GM23248 (cell line): ENCODE results near the gene C1R. TPM values are rescaled to one million over a fixed set of nuclear protein-coding genes. Genes with fewer than 3 reads are reported as not detected.
A peak's percentile ranks its signal among the peaks of the same experiment; 100 is the strongest.

ENCODE experiments used
- DNase-seq: peaks from one replicate; pipeline ENCODE4 v3.0.0-alpha.2; 2015
- H2AFZ ChIP-seq: fragments of 200-600 bp; sonication (generic); 2 replicates; pipeline ENCODE4 v1.6.1; 2016; ENCODE audit warnings: antibody characterized with exemption
- H3F3A ChIP-seq: fragments of 200-600 bp; sonication (generic); 2 replicates; pipeline ENCODE4 v1.6.1; 2016; ENCODE audit warnings: mild to moderate bottlenecking, antibody characterized with exemption, mixed run types; ENCODE audit not compliant: insufficient read depth
- H3K27ac ChIP-seq: fragments of 200-600 bp; sonication (generic); 2 replicates; pipeline ENCODE4 v1.5.1; 2016; ENCODE audit warnings: mild to moderate bottlenecking
- H3K27me3 ChIP-seq: fragments of 200-600 bp; sonication (generic); replicated peaks from 2 replicates; pipeline ENCODE4 v1.6.1; 2016; ENCODE audit warnings: mild to moderate bottlenecking; ENCODE audit not compliant: insufficient read depth
- H3K36me3 ChIP-seq: fragments of 200-600 bp; sonication (generic); 2 replicates; pipeline ENCODE4 v1.6.1; 2016; ENCODE audit warnings: low read depth, mild to moderate bottlenecking
- H3K4me1 ChIP-seq: fragments of 200-600 bp; sonication (generic); 2 replicates; pipeline ENCODE4 v1.6.1; 2016; ENCODE audit warnings: mild to moderate bottlenecking; ENCODE audit not compliant: insufficient read depth
- H3K4me2 ChIP-seq: fragments of 200-600 bp; sonication (generic); one replicate; pipeline ENCODE4 v1.6.1; 2016; ENCODE audit warnings: mild to moderate bottlenecking; ENCODE audit not compliant: unreplicated experiment
- H3K4me3 ChIP-seq: fragments of 200-600 bp; sonication (generic); 2 replicates; pipeline ENCODE4 v1.5.1; 2016; ENCODE audit warnings: mild to moderate bottlenecking
- H3K79me2 ChIP-seq: fragments of 200-600 bp; sonication (generic); 2 replicates; pipeline ENCODE4 v1.6.1; 2016; ENCODE audit warnings: mild to moderate bottlenecking; ENCODE audit not compliant: insufficient read depth
- H3K9ac ChIP-seq: fragments of 200-600 bp; sonication (generic); 2 replicates; pipeline ENCODE4 v1.6.1; 2016; ENCODE audit warnings: mild to moderate bottlenecking
- H3K9me2 ChIP-seq: fragments of 200-600 bp; sonication (generic); 2 replicates; pipeline ENCODE4 v1.6.1; 2016; ENCODE audit warnings: mixed run types, mild to moderate bottlenecking, moderate library complexity; ENCODE audit not compliant: insufficient read depth
- H3K9me3 ChIP-seq: fragments of 200-600 bp; sonication (generic); one replicate; pipeline ENCODE4 v1.6.1; 2017; ENCODE audit warnings: low read depth
- H4K20me1 ChIP-seq: fragments of 200-600 bp; sonication (generic); 2 replicates; pipeline ENCODE4 v1.6.0; 2016; ENCODE audit not compliant: insufficient read depth
- EZH2 ChIP-seq: fragments of 200-600 bp; sonication (generic); IDR thresholded peaks from 2 replicates; pipeline ENCODE4 v1.6.1; 2018; ENCODE audit warnings: antibody characterized with exemption, mild to moderate bottlenecking; ENCODE audit not compliant: insufficient read depth, poor library complexity, severe bottlenecking
- EZH2phosphoT487 ChIP-seq: fragments of 200-600 bp; sonication (generic); IDR thresholded peaks from 2 replicates; pipeline ENCODE4 v1.6.1; 2018; ENCODE audit warnings: antibody characterized with exemption, moderate library complexity, mild to moderate bottlenecking, low read depth; ENCODE audit not compliant: insufficient read depth
- WGBS, 2 experiments: methylation state at CpG; one replicate each; pipeline ENCODE4 v1.1.6; 2015 to 2017; ENCODE audit warnings: low lambda C conversion rate in 2 of 2, low coverage in 1 of 2; ENCODE audit errors: missing lambda C conversion rate in 2 of 2; 5-methylcytosine and 5-hydroxymethylcytosine counted together
- in situ Hi-C: fragments of 300-500 bp; cut with MboI; formaldehyde crosslinking; loops from 2 replicates; pipeline ENCODE4 v1.15.0; 2020
- polyA plus RNA-seq: library from polyadenylated mRNA; unstranded; fragments of >200 nt; fragmentation: Nextera tagmentation; extraction: Ambion mirVana; gene quantifications from 2 replicates; pipeline ENCODE4 v1.2.1, GENCODE V29; 2016
- total RNA-seq: library from RNA; depleted of rRNA; stranded (reverse); fragments of >200 nt; shearing (Covaris generic); gene quantifications from 2 replicates; pipeline ENCODE4 v1.2.3, GENCODE V29; 2014

The C1R gene
- total and polyA plus RNA-seq, 2 experiments from 2014 or later = 51.1 to 75.0 TPM

GRCh38 chr12:7128681-7129286, 36.5 kb upstream of the C1R start, which contains the start of gene RBP5:
Gene RBP5 (minus strand): TSS chr12:7128889. CDS start chr12:7128775, 114 bp downstream.
- Histone ChIP-seq H3K27me3 (no peaks in the 10 kb centered on the region), H3K9ac (peak within 1 kb of the TSS; percentile 16; the same call in 1 of the 2 replicates), H3F3A (no peaks in the 10 kb centered on the region), H3K4me3 (peak within 1 kb of the TSS; percentile 67), H2AFZ (peak within 1 kb of the TSS; percentile 46), H3K9me3 (no peaks in the 10 kb centered on the region), H3K4me2 (peak within 1 kb of the TSS; percentile 77), H3K36me3 (no peaks in the 10 kb centered on the region), H3K27ac (no peak within 1 kb of the TSS), H3K79me2 (no peaks in the 10 kb centered on the region), H4K20me1 (no peaks in the 10 kb centered on the region), H3K4me1 (peaks cover 11% of the 10 kb centered on the region; the same call in 1 of the 2 replicates), H3K9me2 (no peaks in the 10 kb centered on the region)
- TF ChIP-seq EZH2phosphoT487 = no peak
- TF ChIP-seq EZH2 = no peak
- in situ Hi-C loops = no loop called here
- WGBS, 2 experiments = 70 to 72% methylated on average over 7 of the region's 7 CpGs
- DNase-seq = no peak

DNA sequence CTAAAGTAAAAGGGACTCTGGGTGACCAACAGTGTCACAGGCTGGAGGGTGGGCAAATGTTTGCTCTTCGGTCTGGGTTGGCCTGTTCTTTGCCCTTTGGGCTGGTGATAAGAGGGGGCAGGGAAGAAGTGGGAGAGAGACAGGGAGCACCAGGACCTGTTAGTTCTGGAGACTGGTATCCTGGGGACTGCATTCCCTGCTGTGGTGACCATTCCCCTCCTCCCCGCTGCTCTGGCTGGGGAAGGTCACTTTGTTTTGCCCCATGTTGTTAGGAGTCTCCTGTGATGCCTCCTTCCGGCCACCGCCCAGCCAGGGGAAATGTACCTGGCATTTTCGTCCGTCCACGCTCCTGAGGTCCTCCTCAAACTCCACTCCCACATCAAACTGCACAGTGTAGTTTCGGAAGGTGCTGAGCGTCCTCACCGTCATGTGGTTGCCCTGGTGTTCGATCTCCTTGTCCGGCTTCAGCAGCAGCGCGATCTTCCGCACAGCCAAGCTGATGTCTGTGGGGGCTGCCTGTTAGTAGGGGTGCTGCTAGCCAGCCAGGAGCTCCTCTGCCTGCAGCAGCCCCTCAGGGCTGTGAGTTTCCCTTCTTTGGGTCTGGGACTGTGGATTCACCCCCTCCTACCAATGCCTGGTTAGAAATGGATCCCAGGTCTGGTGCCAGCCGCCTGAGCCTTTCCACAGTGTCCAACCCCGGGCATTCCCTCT, 35.8 kb upstream of the C1R start:
- Histone ChIP-seq H2AFZ (no peak overlapping the region), H3K4me2 (no peak overlapping the region), H3K4me3 (no peak overlapping the region), H3K9me2 (no peaks in the 10 kb centered on the region), H3K36me3 (no peaks in the 10 kb centered on the region), H4K20me1 (no peaks in the 10 kb centered on the region), H3K27ac (no peak overlapping the region), H3K9ac (no peak overlapping the region), H3K4me1 (peaks cover 11% of the 10 kb centered on the region; the same call in 1 of the 2 replicates), H3K9me3 (no peaks in the 10 kb centered on the region), H3K79me2 (no peaks in the 10 kb centered on the region), H3F3A (no peaks in the 10 kb centered on the region), H3K27me3 (no peaks in the 10 kb centered on the region)
- no peak for TF ChIP-seq EZH2
- TF ChIP-seq EZH2phosphoT487 = no peak
- no peak for DNase-seq
- in situ Hi-C loops = no loop called here
- WGBS, 2 experiments = 94% methylated on average over 16 to 17 of the region's 17 CpGs

DNA sequence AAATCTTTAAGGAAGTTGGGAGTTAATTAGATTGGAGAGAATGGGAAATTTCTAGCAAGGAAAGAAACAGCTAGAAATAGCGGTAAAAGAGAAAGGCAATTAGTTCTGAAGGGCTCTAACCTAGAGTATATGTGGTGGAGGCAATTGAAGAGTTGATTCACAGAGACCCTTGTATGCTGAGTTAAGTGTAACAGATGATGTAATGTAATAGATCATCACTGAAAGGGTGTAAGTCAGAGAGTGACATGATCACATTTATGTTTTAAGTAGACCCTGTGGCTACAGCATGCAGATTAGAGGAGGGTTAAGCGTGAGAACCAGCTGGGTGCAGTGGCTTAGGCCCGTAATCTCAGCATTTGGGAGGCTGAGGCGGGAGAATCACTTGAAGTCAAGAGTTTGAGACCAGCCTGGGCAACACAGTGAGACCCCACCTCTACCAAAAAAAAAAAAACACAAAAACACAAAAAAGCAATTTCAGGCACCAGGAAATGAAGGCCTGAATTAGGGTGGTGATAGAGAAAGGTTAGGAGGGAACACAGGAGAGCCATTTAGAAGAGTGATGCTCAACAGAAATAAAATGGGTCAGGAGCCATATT, 33.5 kb upstream of the C1R start:
- Histone ChIP-seq H3K27ac (no peak overlapping the region), H3F3A (no peaks in the 10 kb centered on the region), H3K79me2 (no peaks in the 10 kb centered on the region), H3K9me3 (no peaks in the 10 kb centered on the region), H3K36me3 (no peaks in the 10 kb centered on the region), H3K4me1 (peaks cover 6% of the 10 kb centered on the region; the same call in 1 of the 2 replicates), H2AFZ (no peak overlapping the region), H3K27me3 (no peaks in the 10 kb centered on the region), H3K4me3 (no peak overlapping the region), H3K9ac (no peak overlapping the region), H3K9me2 (no peaks in the 10 kb centered on the region), H4K20me1 (no peaks in the 10 kb centered on the region), H3K4me2 (no peak overlapping the region)
- in situ Hi-C loops = no loop called here
- WGBS, 2 experiments = 97 to 100% methylated on average over 4 of the region's 4 CpGs
- TF ChIP-seq EZH2 (no peak), EZH2phosphoT487 (no peak)
- no peak for DNase-seq

DNA sequence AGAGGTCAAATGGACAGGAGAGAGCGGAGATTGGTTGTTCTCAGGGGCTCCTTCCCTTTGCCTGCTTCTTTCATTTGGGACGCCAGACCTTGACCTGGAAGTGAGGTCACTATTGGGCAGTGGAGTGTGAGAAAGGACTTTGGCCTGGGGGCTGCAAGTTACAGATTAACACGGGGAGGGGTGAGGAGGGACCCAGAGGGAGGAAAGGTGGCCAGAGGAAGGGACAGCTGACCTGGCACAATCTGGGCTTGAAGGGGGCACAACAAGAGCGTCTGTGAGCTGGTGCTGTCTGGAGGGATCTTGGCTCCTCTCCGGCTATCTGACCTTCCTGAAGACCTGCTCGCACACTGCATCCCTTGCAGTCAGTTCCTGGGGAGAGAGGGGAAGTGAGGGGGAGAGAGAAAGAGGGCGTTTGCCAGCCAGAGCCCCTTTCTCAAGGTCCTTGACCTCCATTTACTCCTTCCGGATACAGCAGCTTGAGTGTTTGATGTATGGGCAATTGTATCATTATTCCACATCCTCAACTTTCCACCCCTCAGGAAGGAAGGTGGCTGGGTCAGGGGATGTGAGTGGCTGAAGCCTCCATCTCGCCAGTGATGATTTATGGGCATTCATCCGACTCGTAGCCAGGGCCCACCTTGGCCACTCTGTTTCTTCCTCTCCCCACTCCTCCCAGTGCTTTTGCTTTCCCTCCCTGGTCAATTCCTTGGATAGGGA, 31.7 kb upstream of the C1R start:
- no peaks in the 10 kb centered on the region for H3F3A ChIP-seq
- in situ Hi-C loops = no loop called here
- H3K9me3 ChIP-seq = no peaks in the 10 kb centered on the region

More for the DNA sequence above, 31.7 kb upstream of the C1R start:
- H3K4me3 ChIP-seq = no peak overlapping the region
- no peak overlapping the region for H3K9ac ChIP-seq
- DNase-seq = no peak
- no peaks in the 10 kb centered on the region for H3K36me3 ChIP-seq
- H3K9me2 ChIP-seq = no peaks in the 10 kb centered on the region
- H3K27me3 ChIP-seq = no peaks in the 10 kb centered on the region
- 70 to 76% methylated on average over 11 of the region's 11 CpGs for WGBS, 2 experiments
- no peak overlapping the region for H3K4me2 ChIP-seq
- no peaks in the 10 kb centered on the region for H4K20me1 ChIP-seq
- no peak for TF ChIP-seq EZH2
- TF ChIP-seq EZH2phosphoT487 = no peak
- no peak overlapping the region for H3K27ac ChIP-seq
- no peak overlapping the region for H2AFZ ChIP-seq
- H3K79me2 ChIP-seq = no peaks in the 10 kb centered on the region
- no peaks in the 10 kb centered on the region for H3K4me1 ChIP-seq
